ENCODE results near the gene FNTB. TPM values are rescaled to one million over a fixed set of nuclear protein-coding genes. Genes with fewer than 3 reads are reported as not detected.

FNTB gene
- total RNA-seq, 1 experiment from 2014 or later: 28.1 TPM

GRCh38 chr14:65092349-65092748 is 105.7 kb downstream of the FNTB start:
- H3K4me1 ChIP-seq (ENCODE audit: insufficient read depth, low read length): no peaks in the 10 kb centered on the region
- no peaks in the 10 kb centered on the region for H3K9me2 ChIP-seq (replicated peaks; ENCODE audit: low read length)
- H3K36me3 ChIP-seq (ENCODE audit: low read depth, low read length): peaks cover 77% of the 10 kb centered on the region
- no peaks in the 10 kb centered on the region for H3K27me3 ChIP-seq (ENCODE audit: low read length)
- intact Hi-C loops (cut with micrococcal nuclease): no loop called here
- no peak overlapping the region for H3K27ac ChIP-seq (ENCODE audit: low read length)
- H3F3A ChIP-seq (ENCODE audit: low read length, unreplicated experiment): no peaks in the 10 kb centered on the region
- peak; percentile 21 for DNase-seq
- no peak overlapping the region for H3K4me3 ChIP-seq (ENCODE audit: low read length)
- no peaks in the 10 kb centered on the region for H4K20me1 ChIP-seq (ENCODE audit: low read length)
- no peak for TF ChIP-seq EZH2 (IDR thresholded peaks at IDR 0.05; ENCODE audit: low read length, unreplicated experiment)
- TF ChIP-seq CTCF (conservative IDR thresholded peaks at IDR 0.05; ENCODE audit: low read depth, low read length): no peak
- TF ChIP-seq EZH2phosphoT487 (IDR thresholded peaks at IDR 0.05; ENCODE audit: borderline replicate concordance, low read length): no peak
- no TSS peak for BruUV-seq (replicated peaks)
- ChIA-PET CTCF (no interaction called here), POLR2A (ENCODE audit: unreplicated experiment) (no interaction called here)
- H3K9me3 ChIP-seq (ENCODE audit: low read length): peaks cover 7% of the 10 kb centered on the region; the same call in 1 of the 2 replicates
- no peak overlapping the region for H3K4me2 ChIP-seq (ENCODE audit: low read length)
- H3K79me2 ChIP-seq (ENCODE audit: low read length): peaks cover 33% of the 10 kb centered on the region
- ATAC-seq: no peak; the same call in 1 of the 2 replicates
- no peak overlapping the region for H3K9ac ChIP-seq (ENCODE audit: low read length)
- H2AFZ ChIP-seq (ENCODE audit: low read length): no peak overlapping the region

- DNase-seq (no peak), ATAC-seq (peak; percentile 66)
- Histone ChIP-seq H3K27me3 (ENCODE audit: low read length) (no peaks in the 10 kb centered on the region), H3K9me3 (ENCODE audit: low read length) (no peaks in the 10 kb centered on the region), H3K79me2 (ENCODE audit: low read length) (peaks cover 63% of the 10 kb centered on the region), H3K4me1 (ENCODE audit: insufficient read depth, low read length) (peaks cover 11% of the 10 kb centered on the region), H2AFZ (ENCODE audit: low read length) (no peak overlapping the region), H3K4me3 (ENCODE audit: low read length) (no peak overlapping the region), H3K27ac (ENCODE audit: low read length) (no peak overlapping the region), H4K20me1 (ENCODE audit: low read length) (0 out of 2 replicates have a peak, but pooled peaks cover 5% of the 10 kb centered on the region), H3F3A (ENCODE audit: low read length, unreplicated experiment) (no peaks in the 10 kb centered on the region), H3K9ac (ENCODE audit: low read length) (no peak overlapping the region), H3K4me2 (ENCODE audit: low read length) (no peak overlapping the region), H3K9me2 (replicated peaks; ENCODE audit: low read length) (no peaks in the 10 kb centered on the region), H3K36me3 (ENCODE audit: low read depth, low read length) (peaks cover 58% of the 10 kb centered on the region)
- POLR2A ChIA-PET (ENCODE audit: unreplicated experiment): no interaction called here
- TF ChIP-seq EZH2phosphoT487 (IDR thresholded peaks at IDR 0.05; ENCODE audit: borderline replicate concordance, low read length): no peak
- no peak for TF ChIP-seq CTCF (conservative IDR thresholded peaks at IDR 0.05; ENCODE audit: low read depth, low read length)
- TF ChIP-seq EZH2 (IDR thresholded peaks at IDR 0.05; ENCODE audit: low read length, unreplicated experiment): no peak
- BruUV-seq (replicated peaks): no TSS peak
- intact Hi-C loops (cut with micrococcal nuclease): no loop called here
- CTCF ChIA-PET: no interaction called here
These were observed 109.0 kb downstream of the FNTB start for GRCh38 chr14:65095633-65096205.

GRCh38 chr14:65096323-65097089 is 109.8 kb downstream of the FNTB start:
- Histone ChIP-seq H4K20me1 (ENCODE audit: low read length) (0 out of 2 replicates have a peak, but pooled peaks cover 5% of the 10 kb centered on the region), H3K79me2 (ENCODE audit: low read length) (peaks cover 71% of the 10 kb centered on the region), H3K36me3 (ENCODE audit: low read depth, low read length) (peaks cover 50% of the 10 kb centered on the region), H2AFZ (ENCODE audit: low read length) (no peak overlapping the region), H3K9ac (ENCODE audit: low read length) (no peak overlapping the region), H3K9me3 (ENCODE audit: low read length) (no peaks in the 10 kb centered on the region), H3K4me3 (ENCODE audit: low read length) (no peak overlapping the region), H3K27ac (ENCODE audit: low read length) (no peak overlapping the region), H3K9me2 (replicated peaks; ENCODE audit: low read length) (no peaks in the 10 kb centered on the region), H3K4me1 (ENCODE audit: insufficient read depth, low read length) (peaks cover 16% of the 10 kb centered on the region), H3K4me2 (ENCODE audit: low read length) (no peak overlapping the region), H3F3A (ENCODE audit: low read length, unreplicated experiment) (no peaks in the 10 kb centered on the region), H3K27me3 (ENCODE audit: low read length) (no peaks in the 10 kb centered on the region)
- intact Hi-C loops (cut with micrococcal nuclease): no loop called here
- DNase-seq: no peak
- no peak for ATAC-seq
- ChIA-PET POLR2A (ENCODE audit: unreplicated experiment) (no interaction called here), CTCF (no interaction called here)
- TF ChIP-seq CTCF (conservative IDR thresholded peaks at IDR 0.05; ENCODE audit: low read depth, low read length): no peak
- TF ChIP-seq EZH2 (IDR thresholded peaks at IDR 0.05; ENCODE audit: low read length, unreplicated experiment): no peak
- TF ChIP-seq EZH2phosphoT487 (IDR thresholded peaks at IDR 0.05; ENCODE audit: borderline replicate concordance, low read length): no peak
- BruUV-seq (replicated peaks): no TSS peak

Data from PC-3 (cell line).